ENCODE measurements around the gene ASXL1.
"Not testable (repeated sequence)": the region's sequence is repeated elsewhere in the genome, so short reads cannot be mapped to it uniquely, and the experiment has no call there.

ASXL1 gene

GRCh38 chr20:32337937-32338661 lies 20.0 kb upstream of the ASXL1 start:
- FAIRE-seq, result no peak

- FAIRE-seq, result no peak
These were observed 19.5 kb upstream of the ASXL1 start for GRCh38 chr20:32338665-32339064.

- FAIRE-seq, result no peak
These were observed 19.0 kb upstream of the ASXL1 start for GRCh38 chr20:32339116-32339515.

GRCh38 chr20:32341053-32341452 lies 17.1 kb upstream of the ASXL1 start:
- not testable (repeated sequence) for FAIRE-seq

- FAIRE-seq, result no peak
These were observed 14.7 kb upstream of the ASXL1 start for GRCh38 chr20:32343439-32343838.

- FAIRE-seq, result no peak
These were observed 13.2 kb upstream of the ASXL1 start for GRCh38 chr20:32344835-32345506.

- FAIRE-seq, result no peak
These were observed 9.9 kb upstream of the ASXL1 start for GRCh38 chr20:32348207-32348606.

GRCh38 chr20:32350421-32350820 lies 7.7 kb upstream of the ASXL1 start:
- FAIRE-seq, result no peak

- FAIRE-seq, result no peak
These were observed 5.9 kb upstream of the ASXL1 start for GRCh38 chr20:32352121-32352720.

GRCh38 chr20:32353848-32354496 lies 4.2 kb upstream of the ASXL1 start:
- FAIRE-seq, result no peak

GRCh38 chr20:32354592-32355416 lies 3.3 kb upstream of the ASXL1 start:
- no peak for FAIRE-seq

- no peak for FAIRE-seq
These were observed 2.7 kb upstream of the ASXL1 start for GRCh38 chr20:32355417-32355841.

GRCh38 chr20:32355907-32356621 lies 2.1 kb upstream of the ASXL1 start:
- not testable (repeated sequence) for FAIRE-seq

GRCh38 chr20:32356622-32357374 lies 1.3 kb upstream of the ASXL1 start:
- no peak for FAIRE-seq

- FAIRE-seq, result no peak
These were observed 709 bp upstream of the ASXL1 start for GRCh38 chr20:32357375-32357868.

- FAIRE-seq, result no peak
These were observed 426 bp downstream of the ASXL1 start for GRCh38 chr20:32358632-32358882.

- no peak for FAIRE-seq
These were observed 927 bp downstream of the ASXL1 start for GRCh38 chr20:32358883-32359632.

- no peak for FAIRE-seq
These were observed 1.7 kb downstream of the ASXL1 start for GRCh38 chr20:32359633-32360332.

- no peak for FAIRE-seq
These were observed 2.2 kb downstream of the ASXL1 start for GRCh38 chr20:32360333-32360634.

- no peak for FAIRE-seq
These were observed 4.8 kb downstream of the ASXL1 start for GRCh38 chr20:32362901-32363364.

All from islet of Langerhans (tissue), 1 donor.